ENCODE measurements around the gene KCNH1.

GRCh38 chr1:210677533-210677932, 456.4 kb downstream of the KCNH1 start:
- TF ChIP-seq ZNF121 (CRISPR knock-in tag; IDR thresholded peaks at IDR 0.05) (no peak), ATF6 (CRISPR knock-in tag; IDR thresholded peaks at IDR 0.05) (no peak), USF2 (CRISPR knock-in tag; IDR thresholded peaks at IDR 0.05) (no peak), NR2C2 (CRISPR knock-in tag; IDR thresholded peaks at IDR 0.05) (no peak), SP1 (CRISPR knock-in tag; conservative IDR thresholded peaks at IDR 0.05) (no peak), ETV6 (CRISPR knock-in tag; IDR thresholded peaks at IDR 0.05) (no peak), ZNF219 (CRISPR knock-in tag; IDR thresholded peaks at IDR 0.05; ENCODE audit: borderline replicate concordance) (no peak), CTCF (IDR thresholded peaks at IDR 0.05) (no peak), ZSCAN18 (CRISPR knock-in tag; IDR thresholded peaks at IDR 0.05) (no peak), ATF2 (CRISPR knock-in tag; IDR thresholded peaks at IDR 0.05; ENCODE audit: borderline replicate concordance, low read depth) (no peak), ARID4B (CRISPR knock-in tag; IDR thresholded peaks at IDR 0.05; ENCODE audit: borderline replicate concordance) (no peak), IRF1 (CRISPR knock-in tag; IDR thresholded peaks at IDR 0.05) (no peak), FOXP4 (CRISPR knock-in tag; IDR thresholded peaks at IDR 0.05) (no peak)
